HepG2 (cell line): ENCODE results near the gene SOBP. TPM values are rescaled to one million over a fixed set of nuclear protein-coding genes. Genes with fewer than 3 reads are reported as not detected.

Experiments
- ATAC-seq: fragments of 200-7000 bp; cut with Tn5 transposase; 3 replicates; pipeline ENCODE4 v1.9.1; 2020; ENCODE audit warnings: mild to moderate bottlenecking, moderate library complexity
- BruUV-seq: library from RNA; stranded (reverse); fragments of 400-500 nt; replicated peaks from 2 replicates; lab custom pipeline; 2021; lab: Mats Ljungman, UMichigan
- CTCF ChIA-PET: fragments of 300-600 bp; formaldehyde crosslinking; extraction: SDS; loops from one replicate; lab custom pipeline; 2021; ENCODE audit warnings: low total read pairs, inconsistent platforms, low intra/inter-chr PET ratio; lab: Yijun Ruan, JAX
- POLR2A ChIA-PET: fragments of 350-600 bp; sonication (Branson Sonifier 250); formaldehyde crosslinking; loops from one replicate; lab custom pipeline; 2020; ENCODE audit warnings: antibody characterized with exemption, inconsistent platforms; lab: Yijun Ruan, JAX
- DNase-seq: peaks from one replicate; pipeline ENCODE4 v3.0.0-alpha.2; 2015; ENCODE audit warnings: low spot score
- FAIRE-seq: peaks from 3 replicates; lab custom pipeline; 2011; peaks lifted over from hg19 to GRCh38; lab: Jason Lieb, UNC
- H2AFZ ChIP-seq: one replicate; pipeline ENCODE4 v1.6.1; 2011; ENCODE audit warnings: low read length, inconsistent platforms
- H3K27ac ChIP-seq: fragments of 300-600 bp; 3 replicates; pipeline ENCODE4 v1.8.0; 2011; ENCODE audit warnings: mixed run types, mild to moderate bottlenecking, mixed read lengths, low read length, inconsistent platforms; ENCODE audit not compliant: insufficient read depth; ENCODE audit errors: extremely low read length
- H3K27me3 ChIP-seq, 2 experiments: fragments of 200-600 bp in 1 of 2; 2 replicates in 1 of 2; 3 replicates in 1 of 2; pipeline versions ENCODE4 v1.6.0 to v1.8.0; 2011; ENCODE audit warnings: low read length in 2 of 2, mild to moderate bottlenecking in 2 of 2, moderate library complexity in 2 of 2, inconsistent platforms in 1 of 2; ENCODE audit not compliant: insufficient read depth in 2 of 2, control insufficient read depth in 1 of 2
- H3K36me3 ChIP-seq, 2 experiments: fragments of 200-600 bp in 1 of 2; replicated peaks in 1 of 2; 2 replicates in 1 of 2; 3 replicates in 1 of 2; pipeline versions ENCODE4 v1.5.1 to v1.8.0; 2011; ENCODE audit warnings: low read length in 2 of 2, inconsistent platforms in 1 of 2; ENCODE audit not compliant: insufficient read depth in 2 of 2, control insufficient read depth in 1 of 2
- H3K4me1 ChIP-seq: 2 replicates; pipeline ENCODE4 v1.5.1; 2012; ENCODE audit warnings: low read length, inconsistent platforms; ENCODE audit not compliant: insufficient read depth
- H3K4me2 ChIP-seq: 2 replicates; pipeline ENCODE4 v1.6.0; 2011; ENCODE audit warnings: low read depth, low read length, inconsistent platforms
- H3K4me3 ChIP-seq, 3 experiments: fragments of 200-600 bp in 1 of 3; sonication (generic), shearing (Covaris generic) in 1 of 3; replicated peaks in 1 of 3; 2 replicates each; pipeline ENCODE4 v1.5.1; 2011 to 2016; ENCODE audit warnings: low read length in 3 of 3, inconsistent platforms in 2 of 3, low read depth in 2 of 3, mild to moderate bottlenecking in 2 of 3, control low read depth in 1 of 3, mixed read lengths in 1 of 3; ENCODE audit not compliant: insufficient read depth in 1 of 3
- H3K79me2 ChIP-seq: one replicate; pipeline ENCODE4 v1.6.1; 2011; ENCODE audit warnings: low read length, inconsistent platforms; ENCODE audit not compliant: insufficient read depth
- H3K9ac ChIP-seq: 2 replicates; pipeline ENCODE4 v1.6.0; 2011; ENCODE audit warnings: mild to moderate bottlenecking, low read depth, low read length, inconsistent platforms; ENCODE audit not compliant: insufficient read depth
- H3K9me3 ChIP-seq: 2 replicates; pipeline ENCODE4 v1.5.1; 2012; ENCODE audit warnings: mild to moderate bottlenecking, low read length
- H4K20me1 ChIP-seq: 2 replicates; pipeline ENCODE4 v1.6.0; 2011; ENCODE audit warnings: inconsistent platforms, mild to moderate bottlenecking, low read length, moderate library complexity; ENCODE audit not compliant: insufficient read depth
- HHEX ChIP-seq: IDR thresholded peaks from 2 replicates; pipeline ENCODE4 v1.6.1; 2016; ENCODE audit warnings: control low read depth
- RBM22 ChIP-seq: fragments of 200-400 bp; formaldehyde crosslinking; optimal IDR thresholded peaks from 2 replicates; pipeline ENCODE3; 2017; ENCODE audit warnings: mild to moderate bottlenecking, low read length, moderate library complexity
- TP53 ChIP-seq: sonication (generic); formaldehyde crosslinking; conservative IDR thresholded peaks from 2 replicates; pipeline ENCODE4 v1.4.0; 2020; ENCODE audit warnings: missing genetic modification reagents
- ZFX ChIP-seq: sonication (generic); formaldehyde crosslinking; IDR thresholded peaks from 2 replicates; pipeline ENCODE4 v1.4.0; 2020; ENCODE audit warnings: mild to moderate bottlenecking, low read depth, missing genetic modification reagents, moderate library complexity
- ZNF143 ChIP-seq: sonication (generic); formaldehyde crosslinking; IDR thresholded peaks from 2 replicates; pipeline ENCODE4 v1.4.0; 2020; ENCODE audit warnings: missing genetic modification reagents
- ZNF264 ChIP-seq: sonication (generic); formaldehyde crosslinking; IDR thresholded peaks from 2 replicates; pipeline ENCODE4 v1.4.0; 2020; ENCODE audit warnings: missing genetic modification reagents
- ZNF570 ChIP-seq: sonication (generic); formaldehyde crosslinking; IDR thresholded peaks from 2 replicates; pipeline ENCODE4 v1.4.0; 2020; ENCODE audit warnings: mild to moderate bottlenecking, missing genetic modification reagents, borderline replicate concordance
- ZNF614 ChIP-seq: IDR thresholded peaks from 2 replicates; pipeline ENCODE4 v1.6.1; 2018; ENCODE audit warnings: missing biosample characterization, missing genetic modification reagents, inconsistent platforms, borderline replicate concordance
- ZNF761 ChIP-seq: sonication (generic); formaldehyde crosslinking; conservative IDR thresholded peaks from 2 replicates; pipeline ENCODE4 v1.4.0; 2020; ENCODE audit warnings: mild to moderate bottlenecking, missing genetic modification reagents
- WGBS: methylation state at CpG from one replicate; pipeline ENCODE4 v1.1.6; 2017; ENCODE audit warnings: low lambda C conversion rate; 5-methylcytosine and 5-hydroxymethylcytosine counted together
- in situ Hi-C: cut with HindIII; loops from 2 replicates; pipeline ENCODE4 v1.10.0; 2017; ENCODE audit warnings: low pct_unique_long_range_greater_than_20kb; ENCODE audit not compliant: extremely low pct_ligation_motif_present
- intact Hi-C: fragments of 100-400 bp; cut with micrococcal nuclease; formaldehyde crosslinking; loops from one replicate; pipeline ENCODE4 v1.10.0; 2022; ENCODE audit not compliant: unreplicated experiment
- polyA plus RNA-seq, 8 experiments: library from polyadenylated mRNA; depleted of rRNA in 3 of 8; stranded (reverse) in 7 of 8; unstranded in 1 of 8; fragments of >200 nt; fragmentation: Illumina TruSeq in 4 of 8; extraction: Trizol in 4 of 8; gene quantifications; 2 replicates each; pipeline versions ENCODE4 v1.2.1 to v1.2.3, GENCODE V29; 2011 to 2016; ENCODE audit warnings: low read depth in 4 of 8, missing spikeins in 1 of 8, mixed read lengths in 1 of 8; ENCODE audit not compliant: insufficient read depth in 1 of 8
- total RNA-seq, 5 experiments: library from RNA; depleted of rRNA; stranded (reverse); fragments of >200 nt; fragmentation: Illumina TruSeq; extraction: Trizol; gene quantifications; 2 replicates each; pipeline ENCODE4 v1.2.3, GENCODE V29; 2016; ENCODE audit warnings: low read depth in 1 of 5
- TF ChIP-seq, protein P1 (sequence below): sonication (generic); formaldehyde crosslinking; IDR thresholded peaks from 2 replicates; pipeline ENCODE4 v1.8.1; 2023; ENCODE audit warnings: mild to moderate bottlenecking, missing genetic modification reagents
- TF ChIP-seq, protein P2 (sequence below): sonication (generic); formaldehyde crosslinking; IDR thresholded peaks from 2 replicates; pipeline ENCODE4 v1.5.0; 2020; ENCODE audit warnings: missing genetic modification reagents
- TF ChIP-seq, protein P3 (sequence below), 2 experiments: sonication (generic) in 1 of 2; formaldehyde crosslinking in 1 of 2; IDR thresholded peaks; 2 replicates each; pipeline versions ENCODE4 v1.4.0 to v1.6.1; 2018 to 2020; ENCODE audit warnings: missing genetic modification reagents in 2 of 2, borderline replicate concordance in 1 of 2, low read depth in 1 of 2, mild to moderate bottlenecking in 1 of 2, missing biosample characterization in 1 of 2

SOBP gene
- total and polyA plus RNA-seq, 2 of the 13 experiments (the other 11 are each of a cell fraction or from before 2014, with no cell fraction given), result 1.5 to 6.9 TPM

DNA sequence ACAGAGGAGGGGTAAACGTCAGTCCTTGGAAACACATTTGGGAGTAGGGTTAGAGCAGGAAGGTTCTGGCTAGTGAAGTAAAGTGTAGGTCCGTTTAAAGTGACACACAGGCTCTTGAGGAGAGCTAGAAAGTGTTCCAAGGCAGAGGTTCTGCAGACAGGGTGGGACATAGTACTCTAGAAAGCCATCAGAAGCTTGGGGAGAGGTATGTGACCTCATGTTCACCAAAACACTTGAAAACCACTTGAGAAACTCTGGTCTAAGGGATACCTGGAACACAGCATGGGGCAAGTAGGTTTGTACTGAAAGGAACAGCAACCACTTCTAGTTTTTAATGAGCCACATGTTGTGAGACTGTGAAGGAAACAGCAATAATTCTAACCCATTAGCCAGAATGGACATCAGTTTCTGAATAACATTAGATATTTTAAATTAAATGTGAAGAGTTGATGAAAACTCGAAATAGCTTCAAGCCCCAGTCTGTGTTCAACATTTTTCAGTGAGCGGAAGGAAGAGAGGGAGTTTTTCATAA lies 49.0 kb downstream of the SOBP start:
- DNase-seq (no peak), FAIRE-seq (no peak), ATAC-seq (0 out of 3 replicates have a peak, but pooled peaks have one; percentile 2)
- peak overlapping the region; percentile 88 for H3K4me2 ChIP-seq
- H4K20me1 ChIP-seq, result no peaks in the 10 kb centered on the region
- in situ Hi-C loops, result no loop called here
- H3K9me3 ChIP-seq, result no peaks in the 10 kb centered on the region
- WGBS, result 50% methylated on average over 4 of the region's 4 CpGs
- H3K27me3 ChIP-seq, result no peaks in the 10 kb centered on the region
- intact Hi-C loops, result no loop called here
- H3K4me3 ChIP-seq, result peak overlapping the region in 1 of 3 experiments; percentile 49; a peak in 2 of 6 replicates
- BruUV-seq, result TSS peak; percentile 93
- H2AFZ ChIP-seq, result peak overlapping the region; percentile 21
- H3K4me1 ChIP-seq, result peaks cover 38% of the 10 kb centered on the region
- ChIA-PET CTCF (no interaction called here), POLR2A (interaction anchor here (1.6 to 3.3 kb wide), 5 partner anchors 14 to 127 kb away, joined by 6 to 41 read pairs (median 11); partner anchors contain the start of gene PDSS2)
- H3K79me2 ChIP-seq, result peaks cover 9% of the 10 kb centered on the region
- peaks cover 4 to 8% of the 10 kb centered on the region in 2 experiments; a peak in 4 of 5 replicates for H3K36me3 ChIP-seq
- H3K27ac ChIP-seq, result peak overlapping the region; percentile 95
- H3K9ac ChIP-seq, result peak overlapping the region; percentile 80
- 0 out of 2 replicates have a peak, but pooled peaks have one; percentile 34 for TF ChIP-seq ZNF761 (CRISPR knock-in tag)
- no peak for TF ChIP-seq HHEX (CRISPR knock-in tag)
- TF ChIP-seq TP53 (CRISPR knock-in tag), result 0 out of 2 replicates have a peak, but pooled peaks have one; percentile 6
- 0 out of 2 replicates have a peak, but pooled peaks have one; percentile 6 for TF ChIP-seq ZFX
- TF ChIP-seq ZNF264, result peak; percentile 10; the same call in 1 of the 2 replicates
- TF ChIP-seq RBM22, result peak; percentile 38
- TF ChIP-seq, protein P1, sequence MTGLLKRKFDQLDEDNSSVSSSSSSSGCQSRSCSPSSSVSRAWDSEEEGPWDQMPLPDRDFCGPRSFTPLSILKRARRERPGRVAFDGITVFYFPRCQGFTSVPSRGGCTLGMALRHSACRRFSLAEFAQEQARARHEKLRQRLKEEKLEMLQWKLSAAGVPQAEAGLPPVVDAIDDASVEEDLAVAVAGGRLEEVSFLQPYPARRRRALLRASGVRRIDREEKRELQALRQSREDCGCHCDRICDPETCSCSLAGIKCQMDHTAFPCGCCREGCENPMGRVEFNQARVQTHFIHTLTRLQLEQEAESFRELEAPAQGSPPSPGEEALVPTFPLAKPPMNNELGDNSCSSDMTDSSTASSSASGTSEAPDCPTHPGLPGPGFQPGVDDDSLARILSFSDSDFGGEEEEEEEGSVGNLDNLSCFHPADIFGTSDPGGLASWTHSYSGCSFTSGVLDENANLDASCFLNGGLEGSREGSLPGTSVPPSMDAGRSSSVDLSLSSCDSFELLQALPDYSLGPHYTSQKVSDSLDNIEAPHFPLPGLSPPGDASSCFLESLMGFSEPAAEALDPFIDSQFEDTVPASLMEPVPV (CRISPR knock-in tag), result 0 out of 2 replicates have a peak, but pooled peaks have one; percentile 19
- TF ChIP-seq, protein P2, sequence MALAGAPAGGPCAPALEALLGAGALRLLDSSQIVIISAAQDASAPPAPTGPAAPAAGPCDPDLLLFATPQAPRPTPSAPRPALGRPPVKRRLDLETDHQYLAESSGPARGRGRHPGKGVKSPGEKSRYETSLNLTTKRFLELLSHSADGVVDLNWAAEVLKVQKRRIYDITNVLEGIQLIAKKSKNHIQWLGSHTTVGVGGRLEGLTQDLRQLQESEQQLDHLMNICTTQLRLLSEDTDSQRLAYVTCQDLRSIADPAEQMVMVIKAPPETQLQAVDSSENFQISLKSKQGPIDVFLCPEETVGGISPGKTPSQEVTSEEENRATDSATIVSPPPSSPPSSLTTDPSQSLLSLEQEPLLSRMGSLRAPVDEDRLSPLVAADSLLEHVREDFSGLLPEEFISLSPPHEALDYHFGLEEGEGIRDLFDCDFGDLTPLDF, result 0 out of 2 replicates have a peak, but pooled peaks have one; percentile 30
- no peak for TF ChIP-seq ZNF570 (CRISPR knock-in tag)
- no peak for TF ChIP-seq ZNF614
- TF ChIP-seq ZNF143 (CRISPR knock-in tag), result 0 out of 2 replicates have a peak, but pooled peaks have one; percentile 20
- TF ChIP-seq, protein P3, sequence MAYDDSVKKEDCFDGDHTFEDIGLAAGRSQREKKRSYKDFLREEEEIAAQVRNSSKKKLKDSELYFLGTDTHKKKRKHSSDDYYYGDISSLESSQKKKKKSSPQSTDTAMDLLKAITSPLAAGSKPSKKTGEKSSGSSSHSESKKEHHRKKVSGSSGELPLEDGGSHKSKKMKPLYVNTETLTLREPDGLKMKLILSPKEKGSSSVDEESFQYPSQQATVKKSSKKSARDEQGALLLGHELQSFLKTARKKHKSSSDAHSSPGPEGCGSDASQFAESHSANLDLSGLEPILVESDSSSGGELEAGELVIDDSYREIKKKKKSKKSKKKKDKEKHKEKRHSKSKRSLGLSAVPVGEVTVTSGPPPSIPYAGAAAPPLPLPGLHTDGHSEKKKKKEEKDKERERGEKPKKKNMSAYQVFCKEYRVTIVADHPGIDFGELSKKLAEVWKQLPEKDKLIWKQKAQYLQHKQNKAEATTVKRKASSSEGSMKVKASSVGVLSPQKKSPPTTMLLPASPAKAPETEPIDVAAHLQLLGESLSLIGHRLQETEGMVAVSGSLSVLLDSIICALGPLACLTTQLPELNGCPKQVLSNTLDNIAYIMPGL (CRISPR knock-in tag; IDR thresholded peaks at IDR 0.05; ENCODE audit: borderline replicate concordance in 1 of 2, low read depth in 1 of 2), result 0 out of 4 replicates have a peak, but pooled peaks of 1 of the 2 experiments have one; percentile 11
